Measurements from ENCODE around the gene MARS2.
"Not testable (repeated sequence)": the region's sequence is repeated elsewhere in the genome, so short reads cannot be mapped to it uniquely, and the experiment has no call there.

Gene MARS2

DNA sequence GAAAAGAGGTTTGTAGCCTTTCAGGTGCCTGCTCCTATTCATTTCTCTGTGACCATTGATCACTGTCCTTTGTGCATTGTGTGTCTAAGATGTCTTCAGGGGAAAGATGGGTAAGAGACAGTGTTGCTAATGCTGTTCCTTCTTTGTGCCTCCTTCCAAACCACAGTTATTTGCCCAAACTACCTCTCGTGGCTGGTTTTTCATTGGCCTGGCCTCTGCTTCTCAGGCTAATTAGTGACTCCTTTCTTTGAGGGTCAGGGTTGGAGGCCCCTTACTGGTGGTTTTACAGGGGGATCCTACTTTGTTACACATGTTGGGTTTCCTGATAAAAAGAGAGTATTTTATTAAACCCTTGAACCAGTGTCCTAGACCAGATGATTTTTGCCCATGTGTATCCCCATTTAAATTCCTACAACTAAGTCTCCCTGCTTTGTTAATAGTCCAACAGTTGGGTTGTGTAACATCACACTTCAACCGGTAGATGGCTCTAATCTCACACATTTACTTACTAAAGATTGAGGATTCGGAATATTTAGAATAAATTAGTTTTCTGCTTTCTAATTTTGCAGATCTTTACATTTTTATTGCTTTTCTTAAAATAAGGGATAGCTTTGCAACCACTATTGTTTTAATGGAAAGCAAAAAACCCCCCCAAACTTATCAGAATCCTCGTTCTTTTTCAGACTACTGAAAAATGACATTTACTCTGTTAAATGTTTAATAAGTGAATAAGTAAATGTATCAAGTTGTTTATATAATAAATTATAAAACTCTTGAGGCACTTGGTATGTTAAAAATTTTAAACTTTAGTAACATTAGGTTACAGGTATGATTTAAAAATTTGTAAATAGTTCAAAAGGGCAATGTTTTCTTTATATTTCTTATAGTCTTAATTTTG lies 2.4 kb downstream of the MARS2 start:
- peak; percentile 78 for DNase-seq

DNA sequence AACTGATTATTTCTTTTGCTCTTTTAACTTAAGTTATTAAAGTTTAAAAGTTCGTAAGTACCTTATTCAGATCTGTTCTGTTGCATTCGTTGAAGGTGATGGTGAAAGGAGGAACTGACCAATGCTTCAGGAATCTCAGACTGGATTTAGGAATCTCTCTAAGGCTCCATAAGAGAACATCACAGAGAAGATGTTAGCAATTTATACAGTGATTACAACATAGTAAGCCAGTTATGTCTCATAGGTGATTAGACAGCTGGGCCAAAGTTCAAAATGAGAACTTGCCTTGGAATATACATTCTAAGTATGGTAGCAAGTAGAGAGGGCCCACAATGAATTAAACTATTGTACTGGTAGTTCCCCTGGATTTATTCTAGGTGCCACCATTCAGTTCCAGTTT lies 3.2 kb downstream of the MARS2 start:
- DNase-seq = no peak

DNA sequence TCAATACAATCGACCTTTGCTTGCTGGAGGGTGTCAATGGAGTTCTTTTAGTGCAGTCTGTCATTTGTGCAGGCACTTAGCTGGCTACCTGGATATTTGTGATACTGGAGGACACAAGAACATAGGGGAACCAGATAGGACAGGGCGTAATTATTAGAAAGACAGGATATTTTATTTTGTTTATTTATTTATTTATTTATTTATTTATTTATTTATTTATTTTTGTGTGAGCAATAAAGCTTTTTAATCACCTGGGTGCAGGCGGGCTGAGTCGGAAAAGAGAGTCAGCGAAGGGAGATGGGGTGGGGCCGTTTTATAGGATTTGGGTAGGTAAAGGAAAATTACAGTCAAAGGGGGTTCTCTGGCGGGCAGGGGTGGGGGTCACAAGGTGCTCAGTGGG lies 4.0 kb downstream of the MARS2 start:
- not testable (repeated sequence) for DNase-seq

DNA sequence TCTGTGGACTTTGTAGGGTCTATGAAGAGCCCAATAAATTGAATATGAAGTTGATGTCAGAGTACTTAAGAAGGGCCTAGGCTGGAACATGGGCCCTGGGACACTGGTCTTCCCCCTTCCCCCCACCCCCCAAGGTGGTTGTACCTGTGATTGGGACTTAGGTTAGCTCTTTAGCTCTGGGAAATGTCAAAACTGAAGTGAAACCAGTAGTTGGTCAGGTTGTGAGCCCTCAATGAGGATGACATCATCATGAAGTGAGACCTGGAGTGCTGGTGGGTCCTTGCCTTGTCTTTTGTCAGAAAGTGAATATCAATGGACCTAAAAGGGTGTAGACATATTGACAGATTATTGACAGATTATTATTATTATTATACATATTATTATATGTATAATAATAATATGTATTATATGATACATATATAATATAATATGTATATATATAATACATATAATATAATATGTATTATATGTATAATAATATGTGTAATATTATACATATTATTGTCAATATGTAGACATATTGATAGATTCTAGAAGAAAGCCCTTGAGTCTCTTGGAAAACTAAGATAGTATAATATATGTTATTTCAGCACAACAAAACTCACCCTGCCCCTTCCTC lies 5.4 kb downstream of the MARS2 start:
- peak; percentile 18 for DNase-seq

DNA sequence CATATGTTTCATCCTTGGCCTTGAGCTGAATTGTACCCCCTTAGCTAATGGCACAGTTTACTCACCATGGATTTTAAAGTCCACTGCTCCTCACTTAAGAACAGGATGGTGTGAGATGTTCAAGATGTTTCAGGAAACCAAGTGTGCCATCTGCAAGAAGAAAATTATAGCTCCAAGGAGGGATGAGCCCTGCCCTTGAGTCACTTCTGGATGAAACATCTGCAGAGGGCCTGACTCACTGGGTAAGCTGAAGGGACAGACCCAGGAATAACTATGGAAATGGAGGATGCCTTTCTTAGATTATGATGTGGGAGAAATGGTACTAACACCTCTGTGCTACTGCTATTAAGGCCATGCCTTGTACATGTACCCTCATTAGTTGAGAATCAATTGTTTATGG lies 6.4 kb downstream of the MARS2 start:
- DNase-seq = no peak

DNA sequence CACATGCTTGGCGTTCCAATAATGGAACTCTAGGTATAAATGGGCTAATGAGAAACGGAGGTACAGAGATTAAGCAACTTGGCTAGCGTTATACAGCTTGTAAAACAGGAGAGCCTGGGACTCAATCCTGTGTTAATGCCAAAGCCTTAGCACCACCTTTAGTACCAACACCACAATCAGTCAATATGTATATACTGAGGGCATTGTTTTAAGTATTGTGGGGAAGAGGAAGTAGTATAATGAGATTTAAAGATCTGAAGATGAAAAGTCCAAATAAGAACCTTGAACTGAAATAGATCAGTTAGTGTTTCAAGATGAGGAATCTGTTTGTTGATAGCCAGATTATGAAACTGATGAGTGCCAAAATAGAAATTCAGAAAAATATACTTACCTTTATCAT lies 8.1 kb downstream of the MARS2 start:
- DNase-seq = no peak

DNA sequence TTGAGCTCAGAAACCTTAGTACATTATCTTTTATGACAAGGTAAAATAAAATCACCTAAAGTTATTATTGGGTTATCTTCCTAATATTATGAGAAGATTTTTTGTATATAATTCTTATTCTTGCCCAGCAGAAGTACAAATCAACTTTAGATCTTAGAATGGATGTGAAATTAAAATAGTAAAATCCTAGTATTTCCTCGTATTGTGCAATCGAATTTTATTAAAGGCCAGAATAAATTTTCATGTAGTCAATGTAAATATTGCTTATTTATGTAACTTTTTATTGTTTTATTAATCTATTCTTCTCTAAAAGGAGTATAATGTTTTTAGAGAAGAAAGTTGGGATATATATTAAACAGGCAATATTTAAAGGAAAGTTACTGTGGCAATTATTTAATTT lies 12.7 kb downstream of the MARS2 start:
- DNase-seq = no peak

DNA sequence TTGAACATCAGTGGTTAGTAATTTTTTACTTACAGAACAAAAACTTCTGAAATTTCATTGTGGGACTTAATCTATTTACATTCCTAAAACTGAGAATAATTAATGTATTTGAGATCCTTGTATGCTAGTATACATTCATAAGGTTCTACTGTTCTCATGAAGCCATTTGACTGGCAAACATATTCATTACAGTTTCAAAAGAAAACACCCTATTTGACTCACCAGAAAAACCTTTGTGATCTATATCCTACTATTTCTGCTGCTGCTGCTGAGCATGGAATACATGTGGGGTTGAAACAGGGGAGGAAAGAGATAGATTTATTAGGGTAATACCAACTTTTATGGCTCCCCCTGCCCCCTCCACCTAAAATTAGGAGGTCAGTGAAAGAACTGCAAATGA lies 21.8 kb downstream of the MARS2 start:
- no peak for DNase-seq

DNA sequence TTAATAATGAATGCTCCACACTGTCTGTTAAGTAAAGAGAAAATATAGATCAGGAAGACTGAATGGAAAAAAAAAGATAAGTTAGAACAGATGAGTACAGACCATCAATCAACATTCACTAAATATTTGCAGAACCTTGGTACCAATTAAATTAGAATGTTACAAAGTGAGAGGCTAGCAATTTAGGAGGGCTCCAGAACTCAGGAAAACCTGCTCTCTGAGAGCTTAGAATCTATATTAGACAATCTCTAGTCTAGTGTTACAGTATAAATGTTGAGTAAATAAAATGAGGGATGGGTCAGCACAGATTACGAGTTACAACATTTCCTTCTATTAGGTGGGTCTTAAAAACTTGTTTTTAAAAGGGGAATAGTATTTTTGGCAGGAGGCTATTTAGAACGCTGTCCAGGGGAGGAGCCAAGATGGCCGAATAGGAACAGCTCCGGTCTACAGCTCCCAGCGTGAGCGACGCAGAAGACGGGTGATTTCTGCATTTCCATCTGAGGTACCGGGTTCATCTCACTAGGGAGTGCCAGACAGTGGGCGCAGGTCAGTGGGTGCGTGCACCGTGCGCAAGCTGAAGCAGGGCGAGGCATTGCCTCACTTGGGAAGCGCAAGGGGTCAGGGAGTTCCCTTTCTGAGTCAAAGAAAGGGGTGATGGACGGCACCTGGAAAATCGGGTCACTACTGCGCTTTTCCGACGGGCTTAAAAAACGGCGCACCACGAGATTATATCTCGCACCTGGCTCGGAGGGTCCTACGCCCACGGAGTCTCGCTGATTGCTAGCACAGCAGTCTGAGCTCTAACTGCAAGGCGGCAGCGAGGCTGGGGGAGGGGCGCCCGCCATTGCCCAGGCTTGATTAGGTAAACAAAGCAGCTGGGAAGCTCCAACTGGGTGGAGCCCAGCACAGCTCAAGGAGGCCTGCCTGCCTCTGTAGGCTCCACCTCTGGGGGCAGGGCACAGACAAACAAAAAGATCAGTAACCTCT lies 23.7 kb downstream of the MARS2 start:
- not testable (repeated sequence) for DNase-seq

DNA sequence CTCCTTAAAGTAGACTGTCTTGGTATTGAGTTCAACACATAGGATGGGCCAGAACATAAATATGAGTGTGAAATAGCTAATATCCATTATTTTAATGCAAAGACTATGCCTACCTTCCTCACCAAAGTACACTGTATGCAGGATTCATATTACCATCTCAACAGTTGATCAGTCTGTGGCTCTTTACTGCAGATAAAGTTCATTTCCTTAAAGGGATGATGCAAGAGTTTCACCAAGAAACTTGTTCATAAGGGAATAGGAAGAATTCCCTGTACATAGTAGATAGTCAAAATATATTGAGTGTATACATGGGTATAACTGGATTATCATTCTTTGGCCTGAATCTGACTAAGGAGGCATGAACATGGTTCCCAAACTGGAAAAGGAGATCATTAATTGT lies 35.0 kb downstream of the MARS2 start:
- peak; percentile 3 for DNase-seq

Data from hematopoietic multipotent progenitor cell treated with erythropoietin and hydrocortisone succinate and interleukin-3 and kit ligand, for 4 days (in vitro differentiated cells).